Progenitor cell of endocrine pancreas (in vitro differentiated cells): ENCODE results near the gene AP1S2. TPM values are rescaled to one million over a fixed set of nuclear protein-coding genes. Genes with fewer than 3 reads are reported as not detected.

Experiments
- DNase-seq: peaks from one replicate; pipeline ENCODE4 v3.0.0; 2021; ENCODE audit warnings: low spot score; ENCODE audit not compliant: unreplicated experiment
- H3K27ac Mint-ChIP-seq: 2 replicates; pipeline ENCODE4 v1.8.0; 2021; ENCODE audit warnings: mild to moderate bottlenecking, moderate library complexity, mixed read lengths
- H3K27me3 Mint-ChIP-seq: 2 replicates; pipeline ENCODE4 v1.8.0; 2021; ENCODE audit warnings: mixed read lengths
- H3K36me3 Mint-ChIP-seq: 2 replicates; pipeline ENCODE4 v1.8.0; 2022; ENCODE audit warnings: mixed read lengths; ENCODE audit not compliant: insufficient read depth
- H3K4me1 Mint-ChIP-seq: 2 replicates; pipeline ENCODE4 v1.8.0; 2021; ENCODE audit warnings: low read depth, mixed read lengths
- H3K4me3 Mint-ChIP-seq: 2 replicates; pipeline ENCODE4 v1.8.0; 2021; ENCODE audit warnings: low read depth, mild to moderate bottlenecking, moderate library complexity, mixed read lengths
- H3K9me3 Mint-ChIP-seq: 2 replicates; pipeline ENCODE4 v1.8.0; 2021; ENCODE audit warnings: low read depth, mixed read lengths
- total RNA-seq: library from RNA; stranded (reverse); gene quantifications from 2 replicates; pipeline ENCODE4 v1.2.1, GENCODE V29; 2021
- TF ChIP-seq, protein P1 (sequence below): fragments of 200-600 bp; sonication (generic); IDR thresholded peaks from one replicate; pipeline ENCODE4 v1.5.0; 2021; ENCODE audit warnings: antibody characterized with exemption, mild to moderate bottlenecking; ENCODE audit not compliant: unreplicated experiment

AP1S2 gene
- total RNA-seq, 1 donor from 2014 or later = 82.6 TPM

DNA sequence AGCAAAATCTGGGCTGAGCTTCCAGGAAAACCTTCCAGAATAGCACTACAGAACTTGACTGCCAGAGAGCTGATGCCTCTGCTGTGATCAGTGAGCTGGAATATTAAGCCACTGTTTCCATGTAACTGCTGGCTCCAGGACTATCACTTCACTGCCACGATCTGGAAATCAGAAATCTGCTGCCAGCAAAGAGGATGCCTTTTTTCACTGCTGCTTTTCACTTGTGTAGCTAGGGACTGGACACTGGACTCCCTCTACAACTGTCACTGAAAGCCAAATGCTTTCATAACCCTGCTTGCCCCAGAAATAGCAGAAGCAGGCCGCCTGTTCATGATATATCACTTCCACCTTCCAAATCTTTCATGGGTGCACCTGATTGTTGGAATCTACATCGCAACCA is 9.4 kb upstream of the AP1S2 start:
- H3K4me1 Mint-ChIP-seq = no peaks in the 10 kb centered on the region
- peaks cover 3% of the 10 kb centered on the region for H3K27me3 Mint-ChIP-seq
- DNase-seq = no peak
- TF ChIP-seq, protein P1, sequence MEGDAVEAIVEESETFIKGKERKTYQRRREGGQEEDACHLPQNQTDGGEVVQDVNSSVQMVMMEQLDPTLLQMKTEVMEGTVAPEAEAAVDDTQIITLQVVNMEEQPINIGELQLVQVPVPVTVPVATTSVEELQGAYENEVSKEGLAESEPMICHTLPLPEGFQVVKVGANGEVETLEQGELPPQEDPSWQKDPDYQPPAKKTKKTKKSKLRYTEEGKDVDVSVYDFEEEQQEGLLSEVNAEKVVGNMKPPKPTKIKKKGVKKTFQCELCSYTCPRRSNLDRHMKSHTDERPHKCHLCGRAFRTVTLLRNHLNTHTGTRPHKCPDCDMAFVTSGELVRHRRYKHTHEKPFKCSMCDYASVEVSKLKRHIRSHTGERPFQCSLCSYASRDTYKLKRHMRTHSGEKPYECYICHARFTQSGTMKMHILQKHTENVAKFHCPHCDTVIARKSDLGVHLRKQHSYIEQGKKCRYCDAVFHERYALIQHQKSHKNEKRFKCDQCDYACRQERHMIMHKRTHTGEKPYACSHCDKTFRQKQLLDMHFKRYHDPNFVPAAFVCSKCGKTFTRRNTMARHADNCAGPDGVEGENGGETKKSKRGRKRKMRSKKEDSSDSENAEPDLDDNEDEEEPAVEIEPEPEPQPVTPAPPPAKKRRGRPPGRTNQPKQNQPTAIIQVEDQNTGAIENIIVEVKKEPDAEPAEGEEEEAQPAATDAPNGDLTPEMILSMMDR = no peak
- H3K27ac Mint-ChIP-seq = no peak overlapping the region
- H3K9me3 Mint-ChIP-seq = no peaks in the 10 kb centered on the region
- no peak overlapping the region for H3K4me3 Mint-ChIP-seq
- no peaks in the 10 kb centered on the region for H3K36me3 Mint-ChIP-seq

DNA sequence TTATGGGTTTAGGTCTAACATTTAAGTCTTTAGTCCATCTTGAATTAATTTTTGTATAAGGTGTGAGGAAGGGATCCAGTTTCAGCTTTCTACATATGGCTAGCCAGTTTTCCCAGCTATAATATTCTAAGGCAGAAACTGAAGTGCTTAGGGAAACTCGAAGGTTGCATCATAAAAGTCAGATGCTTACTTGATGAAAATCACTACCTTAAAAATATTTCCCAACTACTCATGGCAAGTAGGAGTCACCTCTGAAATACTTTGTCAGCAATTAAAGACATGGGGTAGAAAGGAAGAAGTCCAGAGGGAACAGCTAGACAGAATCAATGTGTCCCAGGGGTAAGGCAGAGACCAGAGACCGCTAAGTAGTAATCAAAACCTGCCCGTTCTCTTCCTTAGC is 6.3 kb upstream of the AP1S2 start:
- TF ChIP-seq, protein P1 = no peak
- peaks cover 10% of the 10 kb centered on the region for H3K27me3 Mint-ChIP-seq
- H3K27ac Mint-ChIP-seq = no peak overlapping the region
- H3K4me3 Mint-ChIP-seq = no peak overlapping the region
- no peak for DNase-seq
- no peaks in the 10 kb centered on the region for H3K9me3 Mint-ChIP-seq
- no peaks in the 10 kb centered on the region for H3K36me3 Mint-ChIP-seq
- H3K4me1 Mint-ChIP-seq = peaks cover 4% of the 10 kb centered on the region

DNA sequence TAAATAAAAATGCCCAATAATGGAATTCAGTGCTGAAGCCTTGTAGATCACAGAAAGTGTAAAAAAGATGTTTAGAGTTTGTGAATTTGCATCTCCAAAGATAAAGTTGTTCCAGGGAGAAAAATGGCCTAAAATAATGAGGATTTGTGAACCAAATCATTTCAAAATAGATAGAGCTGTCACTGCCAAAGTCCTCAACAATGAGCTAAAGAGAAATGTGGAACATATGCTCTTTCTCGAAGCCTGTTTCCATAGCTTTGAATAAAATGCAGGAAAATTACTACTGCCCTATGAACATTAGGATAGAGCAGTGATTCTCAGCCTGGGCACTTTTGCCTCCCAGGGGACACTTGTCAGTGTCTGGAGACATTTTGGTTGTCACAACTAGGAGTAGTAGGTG is 3.4 kb upstream of the AP1S2 start:
- Mint-ChIP-seq H3K27ac (no peak overlapping the region), H3K4me1 (peaks cover 14% of the 10 kb centered on the region), H3K4me3 (no peak overlapping the region), H3K9me3 (no peaks in the 10 kb centered on the region), H3K27me3 (peaks cover 10% of the 10 kb centered on the region), H3K36me3 (no peaks in the 10 kb centered on the region)
- TF ChIP-seq, protein P1 = no peak
- no peak for DNase-seq

DNA sequence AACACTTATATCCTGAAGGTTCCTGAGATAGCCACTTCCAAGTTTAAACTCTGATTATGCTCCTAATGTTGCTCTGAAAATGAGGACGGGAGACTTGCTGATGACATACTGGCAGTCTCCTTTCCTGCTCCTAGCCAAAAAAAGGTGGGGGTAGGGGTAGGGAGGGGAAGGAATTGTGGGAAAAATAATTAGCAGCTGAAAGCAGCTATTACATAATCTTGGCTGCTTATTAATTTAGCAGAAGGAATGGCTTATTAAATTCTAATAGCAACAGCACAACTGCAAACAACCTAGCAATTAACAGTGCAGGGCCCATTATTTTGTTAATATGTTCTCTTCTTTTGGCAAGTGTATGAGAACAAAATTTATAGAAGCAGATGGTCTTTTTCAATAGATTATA is 2.0 kb upstream of the AP1S2 start:
- H3K9me3 Mint-ChIP-seq = no peaks in the 10 kb centered on the region
- peak overlapping the region; percentile 40 for H3K4me3 Mint-ChIP-seq
- no peak for DNase-seq
- H3K27ac Mint-ChIP-seq = no peak overlapping the region
- peaks cover 4% of the 10 kb centered on the region for H3K36me3 Mint-ChIP-seq
- peaks cover 20% of the 10 kb centered on the region for H3K4me1 Mint-ChIP-seq
- TF ChIP-seq, protein P1 = no peak
- H3K27me3 Mint-ChIP-seq = peaks cover 10% of the 10 kb centered on the region

DNA sequence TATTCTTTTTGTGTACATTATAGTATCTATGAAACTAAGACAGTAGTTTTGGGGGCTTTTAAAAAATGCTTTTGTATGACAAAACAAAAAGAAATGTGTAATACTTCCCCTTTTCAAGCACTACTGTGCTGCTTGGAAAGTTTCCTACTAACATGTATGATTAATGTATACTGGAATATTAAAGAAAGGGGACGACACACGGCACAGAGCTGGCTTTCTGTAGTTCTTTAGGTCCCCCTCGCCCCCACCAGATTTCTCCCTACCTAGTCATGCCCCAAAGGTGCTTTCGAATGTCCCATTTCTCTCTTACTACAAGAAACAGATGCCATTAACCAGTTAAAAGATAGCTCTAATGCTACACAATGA is 1.6 kb upstream of the AP1S2 start:
- H3K9me3 Mint-ChIP-seq = no peaks in the 10 kb centered on the region
- no peak for DNase-seq
- H3K36me3 Mint-ChIP-seq = peaks cover 5% of the 10 kb centered on the region
- H3K4me1 Mint-ChIP-seq = peaks cover 21% of the 10 kb centered on the region
- peak overlapping the region; percentile 40 for H3K4me3 Mint-ChIP-seq
- no peak overlapping the region for H3K27ac Mint-ChIP-seq
- peaks cover 6% of the 10 kb centered on the region for H3K27me3 Mint-ChIP-seq
- TF ChIP-seq, protein P1 = no peak
